ENCODE measurements around the gene SYMPK.

DNA sequence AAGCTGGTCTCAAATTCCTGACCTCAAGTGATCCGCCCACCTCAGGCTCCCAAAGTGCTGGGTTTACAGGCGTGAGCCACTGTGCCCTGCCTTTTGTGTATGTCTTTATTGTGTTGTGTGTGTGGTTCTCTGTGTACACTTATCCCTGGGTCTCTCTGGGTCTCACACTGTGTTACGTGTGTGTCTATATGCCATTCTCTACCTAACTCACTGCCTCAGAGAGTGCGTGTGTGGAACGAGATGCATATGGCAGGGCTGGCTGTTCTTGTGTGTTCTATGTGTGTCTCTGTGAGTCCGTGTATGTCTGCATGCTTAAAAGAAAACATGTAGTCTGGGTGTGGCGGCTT is 11.6 kb upstream of the SYMPK start:
- TF ChIP-seq, protein P1, sequence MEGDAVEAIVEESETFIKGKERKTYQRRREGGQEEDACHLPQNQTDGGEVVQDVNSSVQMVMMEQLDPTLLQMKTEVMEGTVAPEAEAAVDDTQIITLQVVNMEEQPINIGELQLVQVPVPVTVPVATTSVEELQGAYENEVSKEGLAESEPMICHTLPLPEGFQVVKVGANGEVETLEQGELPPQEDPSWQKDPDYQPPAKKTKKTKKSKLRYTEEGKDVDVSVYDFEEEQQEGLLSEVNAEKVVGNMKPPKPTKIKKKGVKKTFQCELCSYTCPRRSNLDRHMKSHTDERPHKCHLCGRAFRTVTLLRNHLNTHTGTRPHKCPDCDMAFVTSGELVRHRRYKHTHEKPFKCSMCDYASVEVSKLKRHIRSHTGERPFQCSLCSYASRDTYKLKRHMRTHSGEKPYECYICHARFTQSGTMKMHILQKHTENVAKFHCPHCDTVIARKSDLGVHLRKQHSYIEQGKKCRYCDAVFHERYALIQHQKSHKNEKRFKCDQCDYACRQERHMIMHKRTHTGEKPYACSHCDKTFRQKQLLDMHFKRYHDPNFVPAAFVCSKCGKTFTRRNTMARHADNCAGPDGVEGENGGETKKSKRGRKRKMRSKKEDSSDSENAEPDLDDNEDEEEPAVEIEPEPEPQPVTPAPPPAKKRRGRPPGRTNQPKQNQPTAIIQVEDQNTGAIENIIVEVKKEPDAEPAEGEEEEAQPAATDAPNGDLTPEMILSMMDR (IDR thresholded peaks at IDR 0.05; ENCODE audit: low read depth, low read length): no peak
- TF ChIP-seq EZH2phosphoT487 (IDR thresholded peaks at IDR 0.05; ENCODE audit: low read depth): no peak
